Right atrium auricular region (tissue), 2 donors: ENCODE data around the gene GART. TPM values are rescaled to one million over a fixed set of nuclear protein-coding genes. Genes with fewer than 3 reads are reported as not detected.

Experiments
- DNase-seq: peaks from one replicate; pipeline ENCODE4 v3.0.0-alpha.2; 2019; ENCODE audit warnings: low spot score
- H3K27ac ChIP-seq, 2 donors: fragments of 200-600 bp; sonication (generic); 1 replicate in 1 of 2; 2 replicates in 1 of 2; pipeline ENCODE4 v1.5.1; 2016 to 2019
- H3K27me3 ChIP-seq, 2 donors: fragments of 200-600 bp; sonication (generic); one replicate each; pipeline versions ENCODE4 v1.5.1 to v1.6.0; 2017 to 2019
- H3K36me3 ChIP-seq: fragments of 200-600 bp; sonication (generic); one replicate; pipeline ENCODE4 v1.5.1; 2016
- H3K4me1 ChIP-seq, 2 donors: fragments of 200-600 bp; sonication (generic); one replicate each; pipeline versions ENCODE4 v1.5.1 to v1.6.0; 2017 to 2019
- H3K4me3 ChIP-seq, 2 donors: fragments of 200-600 bp; sonication (generic); 1 replicate in 1 of 2; 2 replicates in 1 of 2; pipeline ENCODE4 v1.5.1; 2017 to 2019; ENCODE audit warnings: mild to moderate bottlenecking in 1 of 2, moderate library complexity in 1 of 2
- H3K9me3 ChIP-seq, 2 donors: fragments of 200-600 bp; sonication (generic); one replicate each; pipeline ENCODE4 v1.5.1; 2019
- total RNA-seq, 2 donors: library from RNA; depleted of rRNA; stranded (reverse); fragments of >200 nt; gene quantifications; one replicate each; pipeline ENCODE4 v1.1.0, GENCODE V29; 2016
- TF ChIP-seq, protein P1 (sequence below), 2 donors: fragments of 200-600 bp; sonication (generic); IDR thresholded peaks; one replicate each; pipeline ENCODE4 v1.5.1; 2019; ENCODE audit warnings: antibody characterized with exemption in 2 of 2

Gene GART
- total RNA-seq, 2 donors from 2014 or later = 29.7 to 32.5 TPM

GRCh38 chr21:33558777-33559421 lies 17.0 kb upstream of the GART start:
- H3K27ac ChIP-seq = no peak overlapping the region
- TF ChIP-seq, protein P1, sequence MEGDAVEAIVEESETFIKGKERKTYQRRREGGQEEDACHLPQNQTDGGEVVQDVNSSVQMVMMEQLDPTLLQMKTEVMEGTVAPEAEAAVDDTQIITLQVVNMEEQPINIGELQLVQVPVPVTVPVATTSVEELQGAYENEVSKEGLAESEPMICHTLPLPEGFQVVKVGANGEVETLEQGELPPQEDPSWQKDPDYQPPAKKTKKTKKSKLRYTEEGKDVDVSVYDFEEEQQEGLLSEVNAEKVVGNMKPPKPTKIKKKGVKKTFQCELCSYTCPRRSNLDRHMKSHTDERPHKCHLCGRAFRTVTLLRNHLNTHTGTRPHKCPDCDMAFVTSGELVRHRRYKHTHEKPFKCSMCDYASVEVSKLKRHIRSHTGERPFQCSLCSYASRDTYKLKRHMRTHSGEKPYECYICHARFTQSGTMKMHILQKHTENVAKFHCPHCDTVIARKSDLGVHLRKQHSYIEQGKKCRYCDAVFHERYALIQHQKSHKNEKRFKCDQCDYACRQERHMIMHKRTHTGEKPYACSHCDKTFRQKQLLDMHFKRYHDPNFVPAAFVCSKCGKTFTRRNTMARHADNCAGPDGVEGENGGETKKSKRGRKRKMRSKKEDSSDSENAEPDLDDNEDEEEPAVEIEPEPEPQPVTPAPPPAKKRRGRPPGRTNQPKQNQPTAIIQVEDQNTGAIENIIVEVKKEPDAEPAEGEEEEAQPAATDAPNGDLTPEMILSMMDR (IDR thresholded peaks at IDR 0.05) = no peak

GRCh38 chr21:33557447-33557846 lies 15.5 kb upstream of the GART start:
- Histone ChIP-seq H3K27ac (no peak overlapping the region), H3K27me3 (no peaks in the 10 kb centered on the region), H3K9me3 (no peaks in the 10 kb centered on the region), H3K4me1 (peaks cover 0 to 19% of the 10 kb centered on the region in 2 donors), H3K36me3 (peaks cover 84% of the 10 kb centered on the region), H3K4me3 (no peak overlapping the region)
- TF ChIP-seq, protein P1 (IDR thresholded peaks at IDR 0.05) = no peak
- no peak for DNase-seq

More at GRCh38 chr21:33558777-33559421, 17.0 kb upstream of the GART start:
- Histone ChIP-seq H3K4me1 (peaks cover 0 to 19% of the 10 kb centered on the region in 2 donors), H3K4me3 (no peak overlapping the region), H3K9me3 (no peaks in the 10 kb centered on the region), H3K36me3 (peaks cover 76% of the 10 kb centered on the region), H3K27me3 (no peaks in the 10 kb centered on the region)
- DNase-seq = no peak

DNA sequence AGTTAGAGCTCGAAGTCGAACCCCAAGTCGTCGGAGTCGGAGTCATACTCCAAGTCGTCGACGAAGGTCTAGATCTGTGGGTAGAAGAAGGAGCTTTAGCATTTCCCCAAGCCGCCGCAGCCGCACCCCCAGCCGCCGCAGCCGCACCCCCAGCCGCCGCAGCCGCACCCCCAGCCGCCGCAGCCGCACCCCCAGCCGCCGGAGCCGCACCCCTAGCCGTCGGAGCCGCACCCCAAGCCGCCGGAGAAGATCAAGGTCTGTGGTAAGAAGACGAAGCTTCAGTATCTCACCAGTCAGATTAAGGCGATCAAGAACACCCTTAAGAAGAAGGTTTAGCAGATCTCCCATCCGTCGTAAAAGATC lies 13.0 kb upstream of the GART start:
- H3K4me1 ChIP-seq = peaks cover 0 to 19% of the 10 kb centered on the region in 2 donors
- H3K27ac ChIP-seq = no peak overlapping the region
- H3K9me3 ChIP-seq = no peaks in the 10 kb centered on the region
- H3K4me3 ChIP-seq = no peak overlapping the region
- peaks cover 90% of the 10 kb centered on the region for H3K36me3 ChIP-seq
- TF ChIP-seq, protein P1 (IDR thresholded peaks at IDR 0.05) = no peak
- DNase-seq = no peak
- no peaks in the 10 kb centered on the region for H3K27me3 ChIP-seq

DNA sequence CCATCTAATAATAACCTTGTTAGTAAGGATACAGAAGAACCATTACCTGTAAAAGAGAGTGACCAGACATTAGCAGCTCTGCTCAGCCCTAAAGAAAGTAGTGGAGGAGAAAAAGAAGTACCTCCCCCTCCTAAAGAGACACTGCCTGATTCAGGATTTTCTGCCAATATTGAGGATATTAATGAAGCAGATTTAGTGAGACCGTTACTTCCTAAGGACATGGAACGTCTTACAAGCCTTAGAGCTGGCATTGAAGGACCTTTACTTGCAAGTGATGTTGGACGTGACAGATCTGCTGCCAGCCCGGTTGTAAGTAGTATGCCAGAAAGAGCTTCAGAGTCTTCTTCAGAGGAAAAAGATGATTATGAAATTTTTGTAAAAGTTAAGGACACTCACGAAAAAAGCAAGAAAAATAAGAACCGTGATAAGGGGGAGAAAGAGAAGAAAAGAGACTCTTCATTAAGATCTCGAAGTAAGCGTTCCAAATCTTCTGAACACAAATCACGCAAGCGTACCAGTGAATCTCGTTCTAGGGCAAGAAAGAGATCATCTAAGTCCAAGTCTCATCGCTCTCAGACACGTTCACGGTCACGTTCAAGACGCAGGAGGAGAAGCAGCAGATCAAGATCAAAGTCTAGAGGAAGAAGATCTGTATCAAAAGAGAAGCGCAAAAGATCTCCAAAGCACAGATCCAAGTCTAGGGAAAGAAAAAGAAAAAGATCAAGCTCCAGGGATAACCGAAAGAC lies 12.5 kb upstream of the GART start:
- no peaks in the 10 kb centered on the region for H3K27me3 ChIP-seq
- H3K36me3 ChIP-seq = peaks cover 90% of the 10 kb centered on the region
- peaks cover 0 to 19% of the 10 kb centered on the region in 2 donors for H3K4me1 ChIP-seq

GRCh38 chr21:33552999-33553598 lies 11.2 kb upstream of the GART start:
- DNase-seq = no peak

More for the DNA sequence above, 12.5 kb upstream of the GART start:
- TF ChIP-seq, protein P1 (IDR thresholded peaks at IDR 0.05) = no peak
- Histone ChIP-seq H3K9me3 (no peaks in the 10 kb centered on the region), H3K4me3 (no peak overlapping the region), H3K27ac (no peak overlapping the region)
- DNase-seq = no peak

More at GRCh38 chr21:33552999-33553598, 11.2 kb upstream of the GART start:
- Histone ChIP-seq H3K27me3 (no peaks in the 10 kb centered on the region), H3K9me3 (no peaks in the 10 kb centered on the region), H3K4me1 (peaks cover 0 to 19% of the 10 kb centered on the region in 2 donors), H3K4me3 (no peak overlapping the region), H3K27ac (no peak overlapping the region), H3K36me3 (peaks cover 89% of the 10 kb centered on the region)
- TF ChIP-seq, protein P1 (IDR thresholded peaks at IDR 0.05) = no peak
